Vagina (tissue), 2 donors: ENCODE results near the gene CRACDL. TPM values are rescaled to one million over a fixed set of nuclear protein-coding genes. Genes with fewer than 3 reads are reported as not detected.
A peak's percentile ranks its signal among the peaks of the same experiment; 100 is the strongest.

ENCODE experiments used
- DNase-seq, 2 donors: peaks; one replicate each; pipeline ENCODE4 v3.0.0-alpha.2; 2017; ENCODE audit errors: extremely low spot score in 2 of 2
- H3K27ac ChIP-seq: fragments of 200-600 bp; sonication (generic); one replicate; pipeline ENCODE4 v1.5.1; 2019
- H3K27me3 ChIP-seq: fragments of 200-600 bp; sonication (generic); one replicate; pipeline ENCODE4 v1.5.1; 2019
- H3K36me3 ChIP-seq, 2 donors: fragments of 200-600 bp; sonication (generic); one replicate each; pipeline ENCODE4 v1.5.1; 2017 to 2019
- H3K4me1 ChIP-seq: fragments of 200-600 bp; sonication (generic); one replicate; pipeline ENCODE4 v1.5.1; 2019
- H3K4me3 ChIP-seq, 2 donors: fragments of 200-600 bp; sonication (generic); 1 replicate in 1 of 2; 2 replicates in 1 of 2; pipeline ENCODE4 v1.5.1; 2016 to 2019
- H3K9me3 ChIP-seq: fragments of 200-600 bp; sonication (generic); one replicate; pipeline ENCODE4 v1.5.1; 2019
- CTCF ChIP-seq, 3 experiments: fragments of 450-650 bp in 2 of 3; fragments of 200-600 bp in 1 of 3; sonication (generic) in 1 of 3; IDR thresholded peaks; one replicate each; pipeline ENCODE4 v1.5.1; 2017 to 2019; ENCODE audit warnings: antibody characterized with exemption in 3 of 3, mild to moderate bottlenecking in 2 of 3, moderate library complexity in 2 of 3
- POLR2A ChIP-seq, 2 donors: fragments of 450-650 bp; IDR thresholded peaks; one replicate each; pipeline ENCODE4 v1.6.1; 2017; ENCODE audit warnings: antibody characterized with exemption in 2 of 2, mild to moderate bottlenecking in 2 of 2, moderate library complexity in 2 of 2
- POLR2AphosphoS5 ChIP-seq, 2 donors: sonication (generic); formaldehyde crosslinking; IDR thresholded peaks; one replicate each; pipeline ENCODE4 v1.9.0; 2017; ENCODE audit warnings: antibody characterized with exemption in 2 of 2, mild to moderate bottlenecking in 2 of 2, low read depth in 1 of 2; ENCODE audit not compliant: insufficient read depth in 1 of 2
- intact Hi-C: fragments of 100-400 bp; cut with DNase I; formaldehyde crosslinking; loops from one replicate; pipeline ENCODE4 v1.15.1; 2023
- total RNA-seq: library from RNA; depleted of rRNA; stranded (reverse); fragments of >200 nt; gene quantifications from one replicate; pipeline ENCODE4 v1.2.3, GENCODE V29; 2016

The CRACDL gene
- total RNA-seq, 1 donor from 2014 or later: 6.4 TPM

GRCh38 chr2:98816281-98816680 is 119.7 kb downstream of the CRACDL start:
- Histone ChIP-seq H3K36me3 (no peaks in the 10 kb centered on the region), H3K4me1 (no peaks in the 10 kb centered on the region), H3K27me3 (no peaks in the 10 kb centered on the region), H3K27ac (no peak overlapping the region), H3K9me3 (no peaks in the 10 kb centered on the region), H3K4me3 (no peak overlapping the region)
- no peak for DNase-seq
- intact Hi-C loops: no loop called here
- TF ChIP-seq POLR2A (IDR thresholded peaks at IDR 0.05): no peak
- no peak for TF ChIP-seq POLR2AphosphoS5 (IDR thresholded peaks at IDR 0.05; ENCODE audit: insufficient read depth in 1 of 2, low read depth in 1 of 2)
- TF ChIP-seq CTCF (IDR thresholded peaks at IDR 0.05): no peak

- no peak overlapping the region for H3K27ac ChIP-seq
- H3K27me3 ChIP-seq: no peaks in the 10 kb centered on the region
- no peaks in the 10 kb centered on the region for H3K36me3 ChIP-seq
- intact Hi-C loops: no loop called here
- peak in 1 of 2 donors; percentile 56 for DNase-seq
- no peak for TF ChIP-seq POLR2A (IDR thresholded peaks at IDR 0.05)
- no peak for TF ChIP-seq CTCF (IDR thresholded peaks at IDR 0.05)
- TF ChIP-seq POLR2AphosphoS5 (IDR thresholded peaks at IDR 0.05; ENCODE audit: insufficient read depth in 1 of 2, low read depth in 1 of 2): no peak
- H3K4me3 ChIP-seq: no peak overlapping the region
- H3K4me1 ChIP-seq: no peaks in the 10 kb centered on the region
- no peaks in the 10 kb centered on the region for H3K9me3 ChIP-seq
Observed at GRCh38 chr2:98815795-98816194, 120.2 kb downstream of the CRACDL start.

- TF ChIP-seq POLR2AphosphoS5 (IDR thresholded peaks at IDR 0.05; ENCODE audit: insufficient read depth in 1 of 2, low read depth in 1 of 2) (no peak), CTCF (IDR thresholded peaks at IDR 0.05) (no peak), POLR2A (IDR thresholded peaks at IDR 0.05) (no peak)
- no peaks in the 10 kb centered on the region for H3K36me3 ChIP-seq
- H3K27ac ChIP-seq: no peak overlapping the region
- intact Hi-C loops: no loop called here
- no peaks in the 10 kb centered on the region for H3K27me3 ChIP-seq
- no peak for DNase-seq
- no peak overlapping the region for H3K4me3 ChIP-seq
- no peaks in the 10 kb centered on the region for H3K4me1 ChIP-seq
- H3K9me3 ChIP-seq: no peaks in the 10 kb centered on the region
Observed at GRCh38 chr2:98811766-98812165, 124.3 kb downstream of the CRACDL start.

GRCh38 chr2:98810588-98810928 is 125.5 kb downstream of the CRACDL start:
- no peak for TF ChIP-seq POLR2A (IDR thresholded peaks at IDR 0.05)
- no peak for TF ChIP-seq POLR2AphosphoS5 (IDR thresholded peaks at IDR 0.05; ENCODE audit: insufficient read depth in 1 of 2, low read depth in 1 of 2)
- no peak for TF ChIP-seq CTCF (IDR thresholded peaks at IDR 0.05)
- Histone ChIP-seq H3K4me1 (no peaks in the 10 kb centered on the region), H3K27me3 (no peaks in the 10 kb centered on the region), H3K9me3 (no peaks in the 10 kb centered on the region), H3K27ac (no peak overlapping the region), H3K36me3 (no peaks in the 10 kb centered on the region), H3K4me3 (no peak overlapping the region)
- intact Hi-C loops: no loop called here
- DNase-seq: no peak

GRCh38 chr2:98809878-98810587 is 126.0 kb downstream of the CRACDL start:
- TF ChIP-seq CTCF (IDR thresholded peaks at IDR 0.05): no peak
- TF ChIP-seq POLR2AphosphoS5 (IDR thresholded peaks at IDR 0.05; ENCODE audit: insufficient read depth in 1 of 2, low read depth in 1 of 2): no peak
- no peak for TF ChIP-seq POLR2A (IDR thresholded peaks at IDR 0.05)
- no peak overlapping the region for H3K4me3 ChIP-seq
- no peaks in the 10 kb centered on the region for H3K4me1 ChIP-seq
- no peak for DNase-seq
- intact Hi-C loops: no loop called here
- H3K9me3 ChIP-seq: no peaks in the 10 kb centered on the region
- H3K36me3 ChIP-seq: no peaks in the 10 kb centered on the region
- H3K27me3 ChIP-seq: no peaks in the 10 kb centered on the region
- no peak overlapping the region for H3K27ac ChIP-seq
